ENCODE results near the gene SAMD3. TPM values are rescaled to one million over a fixed set of nuclear protein-coding genes. Genes with fewer than 3 reads are reported as not detected.

The SAMD3 gene
- total RNA-seq, 1 experiment from 2014 or later, result 7.5 TPM

DNA sequence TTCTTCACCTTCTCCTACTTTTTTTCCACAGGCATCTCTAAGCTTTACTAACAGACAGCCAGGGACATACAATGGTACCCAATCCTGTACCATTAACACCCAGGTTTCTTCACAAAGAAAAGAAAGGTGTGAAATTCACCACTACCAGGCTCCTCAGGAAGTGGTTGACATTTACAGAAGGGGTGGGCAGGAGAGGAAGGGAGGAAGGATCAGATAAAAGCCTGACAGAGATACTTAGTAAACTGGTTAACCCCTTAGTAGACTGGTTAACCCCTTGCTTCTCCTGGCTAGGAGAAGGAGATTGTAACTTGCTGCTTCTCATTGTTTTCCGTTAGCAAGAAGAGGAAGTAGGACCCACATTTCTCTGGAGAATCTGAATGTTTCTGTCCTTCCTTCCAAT lies 7.2 kb downstream of the SAMD3 start:
- Histone ChIP-seq H3K4me1 (ENCODE audit: control insufficient read depth in 1 of 2, insufficient read depth in 2 of 2, low read length in 2 of 2) (no peaks in the 10 kb centered on the region), H4K20me1 (ENCODE audit: insufficient read depth) (no peaks in the 10 kb centered on the region), H3K27me3 (ENCODE audit: insufficient read depth, low read length) (no peaks in the 10 kb centered on the region), H2AFZ (ENCODE audit: low read depth, low read length, poor library complexity, severe bottlenecking) (peak overlapping the region; percentile 8), H3K36me3 (ENCODE audit: control insufficient read depth in 1 of 2, insufficient read depth in 2 of 2, low read length in 2 of 2) (no peaks in the 10 kb centered on the region), H3K27ac (ENCODE audit: low read depth, low read length) (no peak overlapping the region), H3K4me3 (replicated peaks in 1 of 2; ENCODE audit: low read depth in 1 of 2, low read length in 2 of 2) (no peak overlapping the region), H3K4me2 (ENCODE audit: low read length) (no peak overlapping the region), H3K9me3 (ENCODE audit: control insufficient read depth in 1 of 2, insufficient read depth in 1 of 2, low read depth in 1 of 2, low read length in 2 of 2) (no peaks in the 10 kb centered on the region), H3K79me2 (ENCODE audit: insufficient read depth, low read length) (no peaks in the 10 kb centered on the region), H3K9me2 (ENCODE audit: insufficient read depth) (no peaks in the 10 kb centered on the region), H3K9ac (ENCODE audit: low read length) (no peak overlapping the region)
- POLR2A ChIA-PET, result no interaction called here
- BruUV-seq (replicated peaks), result no TSS peak
- DNase-seq (ENCODE audit: low read depth, low spot score) (no peak), ATAC-seq (no peak)
- TF ChIP-seq CBX3 (IDR thresholded peaks at IDR 0.05; ENCODE audit: low read depth) (no peak), POLR2A (IDR thresholded peaks at IDR 0.05; ENCODE audit: borderline replicate concordance, extremely low read depth, insufficient read depth, insufficient read length) (no peak), RAD21 (IDR thresholded peaks at IDR 0.05; ENCODE audit: low read depth) (no peak), EZH2phosphoT487 (IDR thresholded peaks at IDR 0.05; ENCODE audit: borderline replicate concordance) (no peak), ELF1 (IDR thresholded peaks at IDR 0.05; ENCODE audit: borderline replicate concordance, low read depth) (no peak), POLR2AphosphoS5 (IDR thresholded peaks at IDR 0.05; ENCODE audit: low read depth, low read length) (no peak), YY1 (IDR thresholded peaks at IDR 0.05; ENCODE audit: extremely low read depth, insufficient replicate concordance, low read depth, low read length) (no peak)
- TF ChIP-seq, protein P1, sequence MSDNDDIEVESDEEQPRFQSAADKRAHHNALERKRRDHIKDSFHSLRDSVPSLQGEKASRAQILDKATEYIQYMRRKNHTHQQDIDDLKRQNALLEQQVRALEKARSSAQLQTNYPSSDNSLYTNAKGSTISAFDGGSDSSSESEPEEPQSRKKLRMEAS (IDR thresholded peaks at IDR 0.05), result no peak
- TF ChIP-seq, protein P2, sequence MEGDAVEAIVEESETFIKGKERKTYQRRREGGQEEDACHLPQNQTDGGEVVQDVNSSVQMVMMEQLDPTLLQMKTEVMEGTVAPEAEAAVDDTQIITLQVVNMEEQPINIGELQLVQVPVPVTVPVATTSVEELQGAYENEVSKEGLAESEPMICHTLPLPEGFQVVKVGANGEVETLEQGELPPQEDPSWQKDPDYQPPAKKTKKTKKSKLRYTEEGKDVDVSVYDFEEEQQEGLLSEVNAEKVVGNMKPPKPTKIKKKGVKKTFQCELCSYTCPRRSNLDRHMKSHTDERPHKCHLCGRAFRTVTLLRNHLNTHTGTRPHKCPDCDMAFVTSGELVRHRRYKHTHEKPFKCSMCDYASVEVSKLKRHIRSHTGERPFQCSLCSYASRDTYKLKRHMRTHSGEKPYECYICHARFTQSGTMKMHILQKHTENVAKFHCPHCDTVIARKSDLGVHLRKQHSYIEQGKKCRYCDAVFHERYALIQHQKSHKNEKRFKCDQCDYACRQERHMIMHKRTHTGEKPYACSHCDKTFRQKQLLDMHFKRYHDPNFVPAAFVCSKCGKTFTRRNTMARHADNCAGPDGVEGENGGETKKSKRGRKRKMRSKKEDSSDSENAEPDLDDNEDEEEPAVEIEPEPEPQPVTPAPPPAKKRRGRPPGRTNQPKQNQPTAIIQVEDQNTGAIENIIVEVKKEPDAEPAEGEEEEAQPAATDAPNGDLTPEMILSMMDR (IDR thresholded peaks at IDR 0.05 in 2 of 3, conservative IDR thresholded peaks at IDR 0.05 in 1 of 3; ENCODE audit: borderline replicate concordance in 1 of 3, insufficient read depth in 1 of 3, low read depth in 2 of 3, low read length in 2 of 3), result no peak
- CTCF ChIA-PET, result no interaction called here
- intact Hi-C loops (cut with micrococcal nuclease), result no loop called here
- RAD21 ChIA-PET (ENCODE audit: low non-redundant PET in 1 of 2, low total read pairs in 2 of 2, uncharacterized antibody in 2 of 2, unreplicated experiment in 2 of 2), result no interaction called here

All from HCT116 (cell line).